ENCODE measurements around the gene ZNF107.

GRCh38 chr7:64687249-64687648, 21.3 kb downstream of the ZNF107 start:
- no peak for TF ChIP-seq POLR2A (IDR thresholded peaks at IDR 0.05)
- TF ChIP-seq, protein P1, sequence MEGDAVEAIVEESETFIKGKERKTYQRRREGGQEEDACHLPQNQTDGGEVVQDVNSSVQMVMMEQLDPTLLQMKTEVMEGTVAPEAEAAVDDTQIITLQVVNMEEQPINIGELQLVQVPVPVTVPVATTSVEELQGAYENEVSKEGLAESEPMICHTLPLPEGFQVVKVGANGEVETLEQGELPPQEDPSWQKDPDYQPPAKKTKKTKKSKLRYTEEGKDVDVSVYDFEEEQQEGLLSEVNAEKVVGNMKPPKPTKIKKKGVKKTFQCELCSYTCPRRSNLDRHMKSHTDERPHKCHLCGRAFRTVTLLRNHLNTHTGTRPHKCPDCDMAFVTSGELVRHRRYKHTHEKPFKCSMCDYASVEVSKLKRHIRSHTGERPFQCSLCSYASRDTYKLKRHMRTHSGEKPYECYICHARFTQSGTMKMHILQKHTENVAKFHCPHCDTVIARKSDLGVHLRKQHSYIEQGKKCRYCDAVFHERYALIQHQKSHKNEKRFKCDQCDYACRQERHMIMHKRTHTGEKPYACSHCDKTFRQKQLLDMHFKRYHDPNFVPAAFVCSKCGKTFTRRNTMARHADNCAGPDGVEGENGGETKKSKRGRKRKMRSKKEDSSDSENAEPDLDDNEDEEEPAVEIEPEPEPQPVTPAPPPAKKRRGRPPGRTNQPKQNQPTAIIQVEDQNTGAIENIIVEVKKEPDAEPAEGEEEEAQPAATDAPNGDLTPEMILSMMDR (IDR thresholded peaks at IDR 0.05 in 4 of 5, conservative IDR thresholded peaks at IDR 0.05 in 1 of 5): no peak
